COLO668 (cell line): ENCODE results near the gene CDC42EP3.

Experiments
- DNase-seq: peaks from one replicate; lab custom pipeline; 2025; ENCODE audit not compliant: unreplicated experiment; lab: John Stamatoyannopoulos, UW

Gene CDC42EP3

DNA sequence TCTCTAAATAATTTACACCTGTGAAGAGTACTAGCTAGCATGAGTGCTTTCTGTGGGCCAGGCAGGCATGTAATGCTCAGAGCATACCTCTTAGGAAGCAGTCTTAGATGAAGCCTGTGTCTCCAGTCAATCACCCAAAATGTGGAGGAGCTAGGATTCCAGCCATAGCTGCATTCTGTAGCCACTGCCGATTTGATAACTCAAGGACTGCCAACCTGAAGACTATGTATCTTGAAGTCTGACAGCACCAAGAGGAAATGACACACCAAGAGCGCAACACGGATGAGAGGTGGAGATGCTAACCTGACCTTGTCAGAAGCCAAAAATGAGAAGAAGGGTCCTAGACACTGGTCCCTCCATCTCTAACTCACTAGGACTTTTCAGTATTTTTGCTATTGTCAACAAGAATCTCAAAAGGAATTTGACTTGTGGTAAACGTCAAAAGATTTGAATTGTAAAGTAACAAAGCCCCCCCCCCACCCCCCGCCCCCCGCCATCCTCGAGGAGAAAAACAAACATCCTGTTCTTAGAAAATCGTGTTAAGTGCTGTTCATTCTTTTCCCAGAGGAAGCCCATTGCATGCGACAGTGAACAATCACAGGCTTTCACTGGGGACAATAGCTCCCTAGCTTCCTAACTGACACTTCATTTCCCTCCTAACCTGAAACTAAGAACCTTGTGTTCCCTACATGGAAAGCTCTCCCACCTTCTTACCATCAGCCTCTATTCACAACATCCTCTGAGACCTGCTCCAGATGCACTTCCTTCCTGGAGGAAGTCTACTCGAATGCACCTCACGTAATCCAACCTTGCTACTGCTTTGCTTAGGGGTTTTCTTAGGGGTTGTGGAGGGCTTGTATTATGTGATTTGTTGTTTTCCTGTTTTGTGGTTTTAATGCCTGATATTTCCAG lies 14.7 kb downstream of the CDC42EP3 start:
- no peak for DNase-seq

DNA sequence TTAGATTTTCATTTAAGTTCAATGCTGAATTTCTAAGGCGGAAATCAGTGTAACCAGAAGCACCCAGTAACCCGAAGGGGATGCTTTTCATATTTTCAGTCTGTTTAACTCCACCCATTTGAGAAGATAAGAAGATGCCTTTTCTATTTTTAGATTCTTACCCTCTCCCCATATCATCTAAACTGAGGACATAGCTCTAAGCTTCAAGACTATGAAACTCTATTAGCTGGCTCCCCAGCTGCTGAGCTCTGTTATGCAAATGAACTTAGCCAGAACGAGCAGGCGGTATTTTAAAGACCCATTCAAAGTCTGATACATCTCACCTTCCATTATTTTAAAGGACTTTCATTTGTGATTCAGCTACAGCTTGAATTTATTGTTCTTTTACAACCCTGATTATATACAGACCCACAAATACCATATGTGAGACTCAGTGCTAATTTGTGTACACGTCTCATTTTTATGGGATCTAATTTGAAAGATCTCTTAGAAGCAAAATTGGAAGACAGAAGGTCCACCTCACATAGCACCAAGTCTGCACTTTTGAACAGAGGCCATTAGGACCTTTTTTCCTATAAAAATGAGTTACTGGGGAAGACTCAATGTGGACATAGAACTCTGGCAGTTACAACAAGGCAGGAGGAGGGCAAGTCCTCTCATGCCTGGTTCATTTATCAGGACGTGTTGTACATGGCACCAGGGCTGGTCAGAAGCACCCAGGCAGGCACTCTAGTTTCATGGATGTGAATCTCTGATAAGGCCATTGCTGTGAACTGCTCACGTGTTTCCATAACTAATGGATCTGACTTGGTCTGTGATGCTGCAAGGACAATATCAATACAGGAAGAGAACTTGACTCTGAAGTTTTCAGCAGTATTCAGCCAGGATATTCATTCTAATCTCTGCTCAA lies 16.3 kb downstream of the CDC42EP3 start:
- DNase-seq: no peak

DNA sequence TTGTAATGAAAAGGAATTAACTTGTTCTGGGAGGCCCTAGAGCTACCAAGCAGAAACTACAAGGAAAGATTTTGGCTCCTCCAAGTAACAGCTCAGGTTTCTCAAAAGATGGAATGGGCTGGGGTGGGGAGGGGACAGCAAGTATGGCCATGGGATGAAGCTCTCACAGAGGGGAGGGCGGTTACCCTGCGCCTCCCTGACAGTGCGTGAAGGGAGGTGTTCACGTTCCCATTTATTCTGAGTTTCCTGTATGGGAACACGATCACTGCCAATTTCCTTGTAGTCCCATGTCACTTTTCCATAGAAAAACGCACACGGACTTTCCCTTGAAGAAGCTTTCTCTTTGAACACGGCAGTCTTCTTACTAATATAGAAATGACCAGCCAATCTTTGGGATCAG lies 17.0 kb downstream of the CDC42EP3 start:
- no peak for DNase-seq

- no peak for DNase-seq
These were observed 17.6 kb downstream of the CDC42EP3 start for GRCh38 chr2:37653805-37654378.

- no peak for DNase-seq
These were observed 18.3 kb downstream of the CDC42EP3 start for GRCh38 chr2:37653093-37653492.

DNA sequence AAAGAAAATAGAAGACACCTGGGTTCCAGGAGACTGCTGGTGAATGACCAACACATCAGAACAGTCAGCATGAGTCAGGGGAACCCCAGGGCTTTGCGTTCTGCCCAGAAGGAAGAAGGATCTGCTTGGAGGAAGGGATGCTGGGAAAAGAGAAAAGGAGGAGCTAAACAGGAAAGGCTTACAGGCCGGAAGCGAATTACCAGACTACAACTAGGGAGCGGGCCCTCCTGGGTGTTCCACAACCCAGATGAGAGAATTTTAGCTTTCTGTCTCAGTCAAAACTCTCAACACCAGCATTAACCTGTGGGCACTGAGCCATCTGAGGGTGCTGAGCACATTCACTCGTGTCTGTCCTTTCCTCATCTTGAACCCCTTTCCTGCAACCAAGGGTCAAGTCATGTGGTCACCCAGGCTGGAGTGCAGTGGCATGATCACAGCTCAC lies 19.2 kb downstream of the CDC42EP3 start:
- DNase-seq: no peak

DNA sequence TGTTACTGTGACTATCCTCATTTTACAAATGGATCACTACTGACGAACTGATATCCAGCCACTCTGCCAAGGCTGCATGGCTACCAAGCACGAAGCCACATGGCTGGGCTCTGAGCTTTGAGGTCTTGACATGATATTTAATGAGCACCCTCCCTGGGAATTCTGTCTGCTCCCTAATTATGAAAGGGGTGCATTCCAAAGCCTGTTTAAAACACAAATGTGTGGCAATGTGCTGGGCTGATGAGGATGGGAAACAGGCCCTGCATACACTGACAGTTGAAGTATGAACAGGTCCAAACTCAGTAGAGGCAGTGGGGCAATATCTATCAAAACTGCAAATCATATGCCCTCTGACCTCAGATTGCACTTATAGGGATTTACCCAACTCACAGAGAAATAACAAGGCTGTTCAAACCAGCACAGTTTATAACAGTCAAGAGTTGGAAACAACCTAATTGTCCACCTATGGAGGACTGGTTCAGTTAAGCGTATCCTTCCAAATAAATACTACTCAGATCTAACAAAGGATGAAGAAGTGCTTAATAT lies 20.8 kb downstream of the CDC42EP3 start:
- DNase-seq: no peak

- DNase-seq: no peak
These were observed 21.9 kb downstream of the CDC42EP3 start for GRCh38 chr2:37649518-37649917.

DNA sequence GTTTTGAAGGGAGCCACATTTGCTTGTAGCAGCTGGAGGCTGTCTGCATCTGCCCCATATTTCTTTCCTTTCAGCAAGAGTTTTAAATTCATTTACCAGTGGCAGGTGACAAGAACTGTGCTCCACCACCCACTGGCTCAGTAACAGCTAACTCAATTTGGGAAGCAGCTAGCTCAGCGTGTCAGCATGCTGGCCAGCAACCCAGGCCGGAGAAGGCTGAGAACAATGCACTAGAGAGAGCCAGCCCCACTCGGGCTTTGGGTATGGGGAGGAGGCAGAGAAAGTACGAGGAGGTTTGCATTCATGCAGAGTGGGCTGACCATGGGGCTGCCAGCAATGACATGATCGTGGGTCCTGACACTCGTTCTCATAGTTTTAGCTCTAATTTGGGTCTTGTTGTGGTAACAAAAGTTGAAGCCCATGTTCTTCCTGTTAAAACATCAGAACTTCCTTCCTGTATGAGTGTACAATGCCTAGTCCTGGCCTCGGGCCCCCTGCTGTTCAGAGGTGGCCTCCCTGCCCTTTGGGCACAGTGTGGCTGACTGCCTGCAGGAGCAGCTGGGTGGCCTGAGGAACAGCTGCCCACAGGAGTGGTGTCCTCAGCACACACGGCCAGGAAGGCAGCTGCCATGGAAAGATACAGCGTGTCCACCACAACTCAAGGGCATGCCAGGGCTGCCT lies 23.0 kb downstream of the CDC42EP3 start:
- DNase-seq: no peak

DNA sequence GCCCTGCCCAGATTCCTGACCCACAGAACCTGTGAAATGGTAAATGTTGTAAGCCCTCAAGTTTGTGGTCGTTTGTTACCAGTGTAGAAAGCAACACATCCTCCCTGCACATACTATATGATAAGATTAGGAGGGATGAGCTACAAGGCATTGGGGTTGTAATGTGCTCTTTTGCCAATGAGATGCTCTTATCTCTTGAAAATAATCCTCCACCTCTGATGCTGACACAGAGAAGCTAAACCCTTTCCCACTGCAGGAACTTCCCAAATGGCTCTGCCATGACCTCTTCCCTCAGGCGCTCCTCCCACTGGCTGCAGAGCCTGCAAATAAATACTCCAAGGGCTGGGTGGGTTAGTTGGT lies 23.5 kb downstream of the CDC42EP3 start:
- no peak for DNase-seq

DNA sequence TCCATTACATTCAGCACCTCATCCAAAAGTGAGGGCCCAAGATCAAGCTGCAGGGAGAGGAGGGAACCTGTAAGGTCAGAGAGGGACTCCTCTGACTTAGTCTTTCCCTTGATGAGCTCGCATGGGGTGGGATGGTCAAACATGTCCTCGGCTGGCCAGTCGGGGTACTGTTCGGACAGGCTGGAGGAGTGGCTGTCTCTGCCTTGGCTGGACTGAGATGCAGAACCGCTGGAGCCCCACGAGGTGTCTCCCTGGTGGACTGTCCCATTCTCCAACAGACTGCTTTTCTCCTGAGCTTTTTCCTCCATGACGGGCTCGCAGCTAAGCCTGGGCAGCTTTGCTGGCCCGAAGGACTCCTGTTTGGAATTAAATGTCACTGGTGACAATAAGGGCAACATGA lies 25.6 kb downstream of the CDC42EP3 start:
- no peak for DNase-seq

- DNase-seq: no peak
These were observed 26.1 kb downstream of the CDC42EP3 start for GRCh38 chr2:37645362-37645761.

DNA sequence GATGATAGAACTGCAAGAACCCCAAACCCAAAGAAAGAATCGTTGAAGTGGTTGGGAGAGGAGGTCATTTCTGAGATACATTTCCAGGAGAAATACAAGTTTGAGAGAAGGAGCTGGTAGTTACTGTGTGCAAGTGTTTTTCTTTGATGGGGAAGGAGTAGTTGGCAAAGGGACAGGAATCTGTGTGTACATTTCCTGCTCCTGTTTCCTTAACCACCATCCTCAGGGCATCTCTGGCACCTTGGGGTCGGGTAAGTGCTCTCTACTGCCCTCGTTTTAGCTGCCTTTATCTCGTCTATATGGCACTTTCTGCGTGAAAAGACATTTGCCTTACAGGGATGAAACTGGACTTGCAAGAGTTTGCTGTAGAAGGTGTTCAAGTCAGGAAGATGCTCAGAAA lies 27.3 kb downstream of the CDC42EP3 start:
- DNase-seq: no peak

- no peak for DNase-seq
These were observed 27.7 kb downstream of the CDC42EP3 start for GRCh38 chr2:37643730-37644078.

- no peak for DNase-seq
These were observed 28.3 kb downstream of the CDC42EP3 start for GRCh38 chr2:37642907-37643729.

GRCh38 chr2:37641582-37642171 lies 29.8 kb downstream of the CDC42EP3 start:
- DNase-seq: no peak

GRCh38 chr2:37639631-37640030 lies 31.8 kb downstream of the CDC42EP3 start:
- no peak for DNase-seq

DNA sequence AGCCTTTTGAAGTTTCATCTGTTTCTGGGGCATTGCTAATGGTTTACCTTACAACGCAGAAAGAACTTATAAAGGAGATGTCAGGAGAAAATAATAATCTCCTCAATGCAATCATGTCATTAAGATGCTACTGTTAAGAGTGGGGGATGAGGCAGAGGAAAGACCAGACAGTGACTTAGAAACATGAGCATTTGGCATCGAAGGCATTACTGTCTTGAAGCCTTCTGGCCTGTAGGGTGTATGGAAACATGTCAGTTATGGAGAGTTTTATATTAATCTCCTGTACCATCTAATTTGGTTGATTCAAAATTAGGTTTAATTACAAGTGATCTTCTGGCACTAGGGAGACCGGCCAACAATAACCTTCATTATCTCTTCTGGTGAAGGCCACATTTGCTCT lies 32.5 kb downstream of the CDC42EP3 start:
- no peak for DNase-seq

DNA sequence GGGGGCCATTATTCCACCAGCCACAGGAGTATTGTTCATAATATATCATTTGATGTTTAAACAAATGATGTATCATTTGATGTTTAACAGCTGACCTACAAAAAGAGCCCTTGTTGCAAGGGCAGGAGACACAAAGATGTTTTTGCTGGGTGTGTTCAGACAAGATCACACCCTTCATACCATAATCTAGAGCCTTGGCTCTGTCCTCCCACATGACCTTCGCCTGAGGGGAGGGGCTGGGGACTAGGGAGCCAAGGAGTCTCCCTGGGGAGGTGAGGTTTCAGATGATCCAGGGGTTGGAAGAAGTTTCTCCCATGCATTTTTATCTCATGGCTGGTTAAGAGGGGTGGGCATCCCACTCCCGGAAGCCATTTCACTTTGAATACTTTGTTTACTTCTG lies 33.5 kb downstream of the CDC42EP3 start:
- DNase-seq: no peak
